HCT116 (cell line): ENCODE results near the gene RPL36AL. TPM values are rescaled to one million over a fixed set of nuclear protein-coding genes. Genes with fewer than 3 reads are reported as not detected.

Experiments used
- ATAC-seq: fragments of 200-7000 bp; cut with Tn5 transposase; 2 replicates; pipeline ENCODE4 v1.9.1; 2020; ENCODE audit warnings: mild to moderate bottlenecking, moderate library complexity
- BruUV-seq: library from RNA; stranded (reverse); fragments of 400-500 nt; replicated peaks from 2 replicates; lab custom pipeline; 2021; lab: Mats Ljungman, UMichigan
- CTCF ChIA-PET: fragments of 300-600 bp; sonication (Branson Sonifier 250); formaldehyde crosslinking; loops from one replicate; lab custom pipeline; 2021; ENCODE audit warnings: antibody characterized with exemption; lab: Charles Lee
- POLR2A ChIA-PET: fragments of 300-600, 350-600 bp; sonication (Branson Sonifier 250); formaldehyde crosslinking; loops from one replicate; lab custom pipeline; 2021; ENCODE audit warnings: antibody characterized with exemption; lab: Charles Lee
- RAD21 ChIA-PET, 2 experiments: fragments of 300-600 bp; sonication (Branson Sonifier 250); formaldehyde crosslinking; loops; one replicate each; lab custom pipeline; 2023; ENCODE audit warnings: low total read pairs in 2 of 2; ENCODE audit not compliant: uncharacterized antibody in 2 of 2, unreplicated experiment in 2 of 2, low non-redundant PET in 1 of 2; lab: Charles Lee
- DNase-seq: peaks from one replicate; pipeline ENCODE4 v3.0.0-alpha.2; 2010; ENCODE audit warnings: low read depth, low spot score
- H2AFZ ChIP-seq: fragments of 200-600 bp; shearing (Covaris generic), sonication (generic); 2 replicates; pipeline ENCODE4 v1.6.1; 2017; ENCODE audit warnings: low read depth, mixed run types, mixed read lengths, antibody characterized with exemption, low read length; ENCODE audit not compliant: poor library complexity, severe bottlenecking
- H3K27ac ChIP-seq: 2 replicates; pipeline ENCODE4 v1.5.1; 2012; ENCODE audit warnings: low read depth, low read length
- H3K27me3 ChIP-seq: fragments of 200-600 bp; sonication (generic); 2 replicates; pipeline ENCODE4 v1.6.1; 2016; ENCODE audit warnings: mixed run types, low read length, mixed read lengths; ENCODE audit not compliant: insufficient read depth
- H3K36me3 ChIP-seq, 2 experiments: fragments of 200-500 bp in 1 of 2; fragments of 200-600 bp in 1 of 2; sonication (Bioruptor generic) in 1 of 2; sonication (generic) in 1 of 2; 2 replicates each; pipeline versions ENCODE4 v1.5.1 to v1.6.1; 2014 to 2016; ENCODE audit warnings: low read length in 2 of 2, inconsistent platforms in 1 of 2, mixed read lengths in 1 of 2, mixed run types in 1 of 2; ENCODE audit not compliant: insufficient read depth in 2 of 2, control insufficient read depth in 1 of 2
- H3K4me1 ChIP-seq, 2 experiments: fragments of 200-600 bp in 1 of 2; sonication (generic) in 1 of 2; 2 replicates each; pipeline versions ENCODE4 v1.5.1 to v1.6.1; 2012 to 2017; ENCODE audit warnings: low read length in 2 of 2, inconsistent platforms in 1 of 2, mild to moderate bottlenecking in 1 of 2, mixed read lengths in 1 of 2, mixed run types in 1 of 2, moderate library complexity in 1 of 2; ENCODE audit not compliant: insufficient read depth in 2 of 2, control insufficient read depth in 1 of 2
- H3K4me2 ChIP-seq: fragments of 200-600 bp; sonication (generic); 2 replicates; pipeline ENCODE4 v1.6.1; 2017; ENCODE audit warnings: mixed run types, low read length, mixed read lengths
- H3K4me3 ChIP-seq, 2 experiments: fragments of 200-600 bp in 1 of 2; sonication (generic) in 1 of 2; replicated peaks in 1 of 2; 2 replicates each; pipeline ENCODE4 v1.5.1; 2011 to 2016; ENCODE audit warnings: low read length in 2 of 2, control low read depth in 1 of 2, low read depth in 1 of 2, mild to moderate bottlenecking in 1 of 2, mixed read lengths in 1 of 2, mixed run types in 1 of 2
- H3K79me2 ChIP-seq: fragments of 200-600 bp; sonication (generic); 2 replicates; pipeline ENCODE4 v1.6.1; 2017; ENCODE audit warnings: mild to moderate bottlenecking, mixed run types, low read length, moderate library complexity, mixed read lengths; ENCODE audit not compliant: insufficient read depth
- H3K9ac ChIP-seq: fragments of 200-600 bp; sonication (generic); 2 replicates; pipeline ENCODE4 v1.6.1; 2016; ENCODE audit warnings: low read length, mixed read lengths
- H3K9me2 ChIP-seq: fragments of 200-600 bp; sonication (generic), shearing (Covaris generic); 2 replicates; pipeline ENCODE4 v1.6.1; 2017; ENCODE audit warnings: mixed run types, mild to moderate bottlenecking, moderate library complexity; ENCODE audit not compliant: insufficient read depth
- H3K9me3 ChIP-seq, 2 experiments: fragments of 200-500 bp in 1 of 2; fragments of 200-600 bp in 1 of 2; sonication (Bioruptor generic) in 1 of 2; sonication (generic) in 1 of 2; 2 replicates each; pipeline ENCODE4 v1.6.1; 2014 to 2017; ENCODE audit warnings: low read length in 2 of 2, mixed read lengths in 2 of 2, inconsistent platforms in 1 of 2, low read depth in 1 of 2, mild to moderate bottlenecking in 1 of 2, mixed run types in 1 of 2, moderate library complexity in 1 of 2; ENCODE audit not compliant: control insufficient read depth in 1 of 2, insufficient read depth in 1 of 2
- H4K20me1 ChIP-seq: fragments of 200-600 bp; sonication (generic), shearing (Covaris generic); 2 replicates; pipeline ENCODE4 v1.6.1; 2017; ENCODE audit warnings: mixed run types, mild to moderate bottlenecking, moderate library complexity; ENCODE audit not compliant: insufficient read depth
- EGR1 ChIP-seq: IDR thresholded peaks from 2 replicates; pipeline ENCODE4 v1.6.1; 2012; ENCODE audit warnings: low read depth
- EZH2 ChIP-seq: fragments of 200-600 bp; sonication (generic); IDR thresholded peaks from 2 replicates; pipeline ENCODE4 v1.6.1; 2017; ENCODE audit warnings: antibody characterized with exemption, mixed run types
- FOSL1 ChIP-seq: IDR thresholded peaks from 2 replicates; pipeline ENCODE4 v1.6.1; 2012; ENCODE audit warnings: low read depth
- JUND ChIP-seq: IDR thresholded peaks from 2 replicates; pipeline ENCODE4 v1.6.1; 2012
- POLR2A ChIP-seq: IDR thresholded peaks from 2 replicates; pipeline ENCODE4 v1.7.0; 2011; ENCODE audit warnings: borderline replicate concordance; ENCODE audit not compliant: insufficient read depth, insufficient read length; ENCODE audit errors: extremely low read depth
- POLR2AphosphoS5 ChIP-seq: IDR thresholded peaks from 2 replicates; pipeline ENCODE4 v1.6.1; 2011; ENCODE audit warnings: mild to moderate bottlenecking, low read depth, low read length, moderate library complexity
- SIN3A ChIP-seq: IDR thresholded peaks from 2 replicates; pipeline ENCODE4 v1.6.1; 2012; ENCODE audit warnings: low read depth
- SP1 ChIP-seq: IDR thresholded peaks from 2 replicates; pipeline ENCODE4 v1.6.1; 2012; ENCODE audit warnings: low read depth
- SRF ChIP-seq: IDR thresholded peaks from 2 replicates; pipeline ENCODE4 v1.6.1; 2012; ENCODE audit warnings: low read depth
- TCF7L2 ChIP-seq: IDR thresholded peaks from 2 replicates; pipeline ENCODE4 v1.7.0; 2011; ENCODE audit warnings: borderline replicate concordance, inconsistent platforms; ENCODE audit not compliant: insufficient read depth, insufficient read length; ENCODE audit errors: extremely low read depth
- ZFX ChIP-seq: fragments of 450-650 bp; IDR thresholded peaks from 2 replicates; pipeline ENCODE4 v1.6.1; 2017
- intact Hi-C: fragments of 100-400 bp; cut with micrococcal nuclease; formaldehyde crosslinking; loops from 2 replicates; pipeline ENCODE4 v1.10.0; 2022
- total RNA-seq: library from RNA; stranded (reverse); gene quantifications from one replicate; pipeline ENCODE4 v1.2.1, GENCODE V29; 2021; ENCODE audit not compliant: unreplicated experiment
- TF ChIP-seq, protein P1 (sequence below), 3 experiments: fragments of 200-600 bp in 1 of 3; sonication (generic) in 1 of 3; IDR thresholded peaks in 2 of 3; conservative IDR thresholded peaks in 1 of 3; 2 replicates each; pipeline ENCODE4 v1.5.1; 2012 to 2017; ENCODE audit warnings: low read depth in 2 of 3, low read length in 2 of 3, antibody characterized with exemption in 1 of 3, borderline replicate concordance in 1 of 3, control low read depth in 1 of 3, mild to moderate bottlenecking in 1 of 3, mixed read lengths in 1 of 3, mixed run types in 1 of 3, moderate library complexity in 1 of 3; ENCODE audit not compliant: insufficient read depth in 1 of 3

Gene RPL36AL
- total RNA-seq, 1 experiment from 2014 or later = 212 TPM

DNA sequence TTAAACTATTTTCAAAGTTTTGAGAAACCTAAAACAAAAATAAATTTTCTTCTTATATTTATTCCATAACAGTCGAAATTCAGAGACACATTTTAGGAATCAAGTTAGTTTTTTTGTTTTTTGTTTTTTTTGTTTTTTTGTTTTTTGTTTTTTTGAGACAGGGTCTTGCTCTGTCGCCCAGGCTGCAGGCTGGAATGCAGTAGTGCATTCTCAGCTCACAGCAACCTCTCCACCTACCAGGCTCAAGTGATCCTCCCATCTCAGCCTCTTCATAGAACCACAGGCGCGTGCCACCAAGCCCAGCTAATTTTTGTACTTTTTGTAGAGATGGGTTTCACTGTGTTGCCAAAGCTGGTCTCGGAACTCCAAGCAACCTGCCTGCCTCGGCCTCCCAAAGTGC is 33.1 kb upstream of the RPL36AL start:
- TF ChIP-seq POLR2AphosphoS5 = no peak
- no peak for TF ChIP-seq ZFX
- TF ChIP-seq POLR2A = no peak
- no peak for TF ChIP-seq SIN3A
- no peak for TF ChIP-seq JUND
- TF ChIP-seq, protein P1, sequence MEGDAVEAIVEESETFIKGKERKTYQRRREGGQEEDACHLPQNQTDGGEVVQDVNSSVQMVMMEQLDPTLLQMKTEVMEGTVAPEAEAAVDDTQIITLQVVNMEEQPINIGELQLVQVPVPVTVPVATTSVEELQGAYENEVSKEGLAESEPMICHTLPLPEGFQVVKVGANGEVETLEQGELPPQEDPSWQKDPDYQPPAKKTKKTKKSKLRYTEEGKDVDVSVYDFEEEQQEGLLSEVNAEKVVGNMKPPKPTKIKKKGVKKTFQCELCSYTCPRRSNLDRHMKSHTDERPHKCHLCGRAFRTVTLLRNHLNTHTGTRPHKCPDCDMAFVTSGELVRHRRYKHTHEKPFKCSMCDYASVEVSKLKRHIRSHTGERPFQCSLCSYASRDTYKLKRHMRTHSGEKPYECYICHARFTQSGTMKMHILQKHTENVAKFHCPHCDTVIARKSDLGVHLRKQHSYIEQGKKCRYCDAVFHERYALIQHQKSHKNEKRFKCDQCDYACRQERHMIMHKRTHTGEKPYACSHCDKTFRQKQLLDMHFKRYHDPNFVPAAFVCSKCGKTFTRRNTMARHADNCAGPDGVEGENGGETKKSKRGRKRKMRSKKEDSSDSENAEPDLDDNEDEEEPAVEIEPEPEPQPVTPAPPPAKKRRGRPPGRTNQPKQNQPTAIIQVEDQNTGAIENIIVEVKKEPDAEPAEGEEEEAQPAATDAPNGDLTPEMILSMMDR (IDR thresholded peaks at IDR 0.05 in 2 of 3, conservative IDR thresholded peaks at IDR 0.05 in 1 of 3; ENCODE audit: borderline replicate concordance in 1 of 3, insufficient read depth in 1 of 3, low read depth in 2 of 3, low read length in 2 of 3) = no peak
- no peak for TF ChIP-seq SRF
- no peak for ATAC-seq
- no peak overlapping the region for H3K4me2 ChIP-seq

DNA sequence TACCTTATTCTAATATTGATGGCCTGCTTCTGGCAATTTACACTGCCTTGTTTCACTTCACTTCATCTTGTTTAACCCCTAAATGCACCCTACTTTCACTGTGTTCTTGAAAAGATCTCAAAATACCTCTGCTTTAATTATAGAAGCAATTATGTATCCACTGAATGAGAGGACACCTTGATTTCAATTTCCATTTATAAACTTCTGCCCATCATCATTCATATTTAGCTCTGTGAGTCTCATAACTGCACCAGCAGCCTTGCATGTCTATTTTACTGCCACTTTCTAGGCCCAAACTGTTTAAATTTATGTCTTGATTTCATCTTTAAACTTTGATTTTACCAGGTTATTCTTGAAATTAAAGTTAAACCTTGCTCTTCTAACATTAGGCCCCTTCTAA is 21.7 kb upstream of the RPL36AL start:
- Histone ChIP-seq H3K9me2 (no peaks in the 10 kb centered on the region), H3K4me3 (no peak overlapping the region), H3K9ac (no peak overlapping the region), H3K79me2 (peaks cover 34% of the 10 kb centered on the region), H4K20me1 (no peaks in the 10 kb centered on the region; the same call in 1 of the 2 replicates), H3K27me3 (no peaks in the 10 kb centered on the region), H3K27ac (no peak overlapping the region), H3K4me1 (no peaks in the 10 kb centered on the region), H3K36me3 (peaks cover 2 to 10% of the 10 kb centered on the region in 2 experiments; a peak in 2 of 4 replicates), H3K4me2 (no peak overlapping the region), H2AFZ (no peak overlapping the region), H3K9me3 (no peaks in the 10 kb centered on the region)
- CTCF ChIA-PET = no interaction called here
- POLR2A ChIA-PET = no interaction called here
- DNase-seq = no peak
- TF ChIP-seq SIN3A (no peak), SP1 (no peak), EGR1 (no peak), EZH2 (no peak), FOSL1 (no peak), SRF (no peak), POLR2AphosphoS5 (no peak), TCF7L2 (no peak)
- RAD21 ChIA-PET = no interaction called here
- no peak for ATAC-seq
- no TSS peak for BruUV-seq
- intact Hi-C loops = no loop called here

More for the DNA sequence above, 33.1 kb upstream of the RPL36AL start:
- ChIA-PET CTCF (no interaction called here), POLR2A (no interaction called here), RAD21 (no interaction called here)
- H4K20me1 ChIP-seq = no peaks in the 10 kb centered on the region
- BruUV-seq = no TSS peak
- no peak overlapping the region for H3K27ac ChIP-seq
- peaks cover 5 to 16% of the 10 kb centered on the region in 2 experiments; a peak in 3 of 4 replicates for H3K4me1 ChIP-seq
- peaks cover 2% of the 10 kb centered on the region; the same call in 1 of the 2 replicates for H3K79me2 ChIP-seq
- H3K36me3 ChIP-seq = peaks cover 14 to 16% of the 10 kb centered on the region in 2 experiments; a peak in 3 of 4 replicates
- no peak overlapping the region for H3K9ac ChIP-seq
- no peak for DNase-seq
- H3K9me3 ChIP-seq = no peaks in the 10 kb centered on the region
- no peaks in the 10 kb centered on the region for H3K9me2 ChIP-seq
- H3K4me3 ChIP-seq = no peak overlapping the region
- H3K27me3 ChIP-seq = no peaks in the 10 kb centered on the region
- H2AFZ ChIP-seq = no peak overlapping the region
- intact Hi-C loops = no loop called here
